Measurements from ENCODE around the gene SSMEM1. TPM values are rescaled to one million over a fixed set of nuclear protein-coding genes. Genes with fewer than 3 reads are reported as not detected.
"Not testable (repeated sequence)": the region's sequence is repeated elsewhere in the genome, so short reads cannot be mapped to it uniquely, and the experiment has no call there.

Gene SSMEM1
- total RNA-seq, 6 donors from 2014 or later = not detected

DNA sequence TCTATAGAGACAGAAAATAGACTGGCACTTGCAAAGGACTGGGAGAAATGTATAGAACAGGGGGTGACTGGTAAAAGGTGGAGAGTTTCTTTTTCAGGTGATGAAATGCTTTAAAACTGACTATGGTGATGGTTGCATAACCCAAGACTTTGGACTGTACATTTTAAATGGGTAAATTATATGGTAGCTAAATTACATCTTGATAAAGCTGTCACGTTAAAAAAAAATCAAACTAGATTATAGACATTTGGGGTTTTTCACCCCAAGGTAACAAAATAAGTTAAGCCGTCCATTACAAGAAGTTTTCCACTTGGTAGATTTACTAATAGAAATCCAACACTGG is 26.4 kb upstream of the SSMEM1 start:
- no peak for DNase-seq
- ATAC-seq (ENCODE audit: low FRiP score in 2 of 2) = no peak
- Histone ChIP-seq H3K27ac (no peak overlapping the region), H3K4me3 (no peak overlapping the region), H3K27me3 (no peaks in the 10 kb centered on the region), H3K9me3 (no peaks in the 10 kb centered on the region), H3K4me1 (no peaks in the 10 kb centered on the region), H3K36me3 (peaks cover 5 to 65% (median 17%) of the 10 kb centered on the region in 4 donors)
- TF ChIP-seq EP300 (IDR thresholded peaks at IDR 0.05) (no peak), POLR2A (IDR thresholded peaks at IDR 0.05) (no peak), POLR2AphosphoS5 (IDR thresholded peaks at IDR 0.05) (no peak)
- TF ChIP-seq, protein P1, sequence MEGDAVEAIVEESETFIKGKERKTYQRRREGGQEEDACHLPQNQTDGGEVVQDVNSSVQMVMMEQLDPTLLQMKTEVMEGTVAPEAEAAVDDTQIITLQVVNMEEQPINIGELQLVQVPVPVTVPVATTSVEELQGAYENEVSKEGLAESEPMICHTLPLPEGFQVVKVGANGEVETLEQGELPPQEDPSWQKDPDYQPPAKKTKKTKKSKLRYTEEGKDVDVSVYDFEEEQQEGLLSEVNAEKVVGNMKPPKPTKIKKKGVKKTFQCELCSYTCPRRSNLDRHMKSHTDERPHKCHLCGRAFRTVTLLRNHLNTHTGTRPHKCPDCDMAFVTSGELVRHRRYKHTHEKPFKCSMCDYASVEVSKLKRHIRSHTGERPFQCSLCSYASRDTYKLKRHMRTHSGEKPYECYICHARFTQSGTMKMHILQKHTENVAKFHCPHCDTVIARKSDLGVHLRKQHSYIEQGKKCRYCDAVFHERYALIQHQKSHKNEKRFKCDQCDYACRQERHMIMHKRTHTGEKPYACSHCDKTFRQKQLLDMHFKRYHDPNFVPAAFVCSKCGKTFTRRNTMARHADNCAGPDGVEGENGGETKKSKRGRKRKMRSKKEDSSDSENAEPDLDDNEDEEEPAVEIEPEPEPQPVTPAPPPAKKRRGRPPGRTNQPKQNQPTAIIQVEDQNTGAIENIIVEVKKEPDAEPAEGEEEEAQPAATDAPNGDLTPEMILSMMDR (IDR thresholded peaks at IDR 0.05) = no peak
- WGBS, 2 donors = 92 to 97% methylated on average over 2 of the region's 2 CpGs

DNA sequence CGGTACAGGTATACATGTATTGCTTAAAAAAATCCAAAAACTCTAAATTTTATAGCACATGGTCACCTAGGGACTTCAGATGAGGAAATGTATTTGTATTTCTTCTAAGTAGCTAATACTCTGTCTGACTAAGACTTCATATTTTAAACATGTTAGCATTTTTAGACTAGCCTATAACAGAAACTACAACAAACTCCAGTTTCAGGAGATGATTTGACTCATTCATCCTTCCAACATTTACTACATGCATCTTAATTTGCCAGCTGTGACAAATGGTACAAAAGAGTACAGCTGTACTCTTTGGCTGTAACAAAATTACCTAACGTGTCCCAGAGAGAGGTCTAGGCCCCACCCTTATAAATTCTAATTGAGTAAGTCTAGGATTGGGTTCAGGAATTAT is 24.7 kb upstream of the SSMEM1 start:
- TF ChIP-seq POLR2A (IDR thresholded peaks at IDR 0.05) (no peak), EP300 (IDR thresholded peaks at IDR 0.05) (no peak), POLR2AphosphoS5 (IDR thresholded peaks at IDR 0.05) (no peak)
- TF ChIP-seq, protein P1 (IDR thresholded peaks at IDR 0.05) = no peak
- DNase-seq (no peak), ATAC-seq (ENCODE audit: low FRiP score in 2 of 2) (no peak)
- Histone ChIP-seq H3K27ac (no peak overlapping the region), H3K4me3 (no peak overlapping the region), H3K36me3 (peaks cover 3 to 61% (median 17%) of the 10 kb centered on the region in 4 donors), H3K4me1 (no peaks in the 10 kb centered on the region), H3K27me3 (no peaks in the 10 kb centered on the region), H3K9me3 (no peaks in the 10 kb centered on the region)
- 73 to 88% methylated on average over 2 of the region's 2 CpGs for WGBS, 2 donors

DNA sequence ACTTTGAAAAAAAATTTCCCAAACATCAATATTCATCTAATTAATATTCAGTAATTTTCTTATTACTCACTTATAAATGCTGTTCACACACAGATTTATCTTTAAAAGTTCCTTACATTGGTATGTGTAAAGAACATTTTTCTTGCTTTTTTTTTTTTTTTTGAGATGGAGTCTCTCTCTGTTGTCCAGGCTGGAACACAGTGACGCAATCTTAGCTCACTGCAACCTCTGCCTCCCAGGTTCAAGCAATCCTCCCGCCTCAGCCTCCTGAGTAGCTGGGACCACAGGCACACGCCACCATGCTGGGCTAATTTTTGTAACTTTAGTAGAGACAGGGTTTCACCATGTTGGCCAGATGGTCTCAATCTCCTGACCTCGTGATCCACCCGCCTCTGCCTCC is 23.3 kb upstream of the SSMEM1 start:
- peaks cover 3 to 62% (median 17%) of the 10 kb centered on the region in 4 donors for H3K36me3 ChIP-seq
- ATAC-seq (ENCODE audit: low FRiP score in 2 of 2); DNase-seq; H3K4me3 ChIP-seq; H3K27ac ChIP-seq; H3K27me3 ChIP-seq; H3K9me3 ChIP-seq; H3K4me1 ChIP-seq: not testable (repeated sequence)
- 88 to 98% methylated on average over 5 of the region's 5 CpGs for WGBS, 2 donors

DNA sequence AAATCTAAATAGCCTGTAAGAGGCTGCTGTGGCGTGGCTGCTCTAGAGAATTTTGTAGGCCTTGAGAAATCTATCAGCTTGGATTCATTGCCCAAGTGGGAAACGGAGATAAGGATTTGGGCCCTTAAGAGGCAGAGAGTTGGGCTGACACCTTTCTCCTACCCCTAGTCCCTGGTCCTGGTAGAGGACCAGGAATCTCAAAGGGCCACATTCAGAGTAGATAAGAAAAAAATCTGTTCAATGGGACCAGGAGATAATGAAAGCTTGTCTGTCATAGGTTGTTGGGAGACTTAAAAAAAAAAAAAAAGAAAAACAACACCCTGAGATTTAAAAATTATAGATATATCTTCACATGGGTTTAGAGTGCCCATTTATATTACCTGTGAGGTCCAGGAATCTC is 20.3 kb upstream of the SSMEM1 start:
- DNase-seq = no peak
- ATAC-seq (ENCODE audit: low FRiP score in 2 of 2) = no peak
- TF ChIP-seq EP300 (IDR thresholded peaks at IDR 0.05) (no peak), POLR2AphosphoS5 (IDR thresholded peaks at IDR 0.05) (no peak), POLR2A (IDR thresholded peaks at IDR 0.05) (no peak)
- TF ChIP-seq, protein P1 (IDR thresholded peaks at IDR 0.05) = no peak
- no peak overlapping the region for H3K27ac ChIP-seq
- 98% methylated on average over 2 of the region's 2 CpGs for WGBS, 2 donors
- H3K9me3 ChIP-seq = no peaks in the 10 kb centered on the region
- no peaks in the 10 kb centered on the region for H3K27me3 ChIP-seq
- H3K4me3 ChIP-seq = no peak overlapping the region
- peaks cover 0 to 65% (median 12%) of the 10 kb centered on the region in 4 donors for H3K36me3 ChIP-seq
- H3K4me1 ChIP-seq = no peaks in the 10 kb centered on the region

DNA sequence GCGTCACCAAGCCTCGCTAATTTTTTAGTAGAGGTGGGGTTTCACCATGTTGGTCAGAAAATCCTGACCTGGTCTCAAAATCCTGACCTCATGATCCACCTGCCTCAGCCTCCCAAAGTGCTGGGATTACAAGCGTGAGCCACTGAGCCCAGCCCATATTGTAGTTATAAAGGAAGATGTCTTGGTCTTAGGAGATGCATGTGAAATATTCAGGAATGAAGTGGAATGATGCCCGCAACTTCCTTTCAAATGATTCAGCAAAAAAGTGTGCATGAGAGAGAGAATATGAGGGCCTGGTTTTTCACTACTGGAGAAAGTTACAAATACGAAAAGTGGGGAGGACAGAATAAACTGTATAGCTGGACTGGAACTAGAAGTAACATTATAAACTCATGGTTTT is 18.3 kb upstream of the SSMEM1 start:
- 89 to 94% methylated on average over 5 of the region's 5 CpGs for WGBS, 2 donors
- no peak for ATAC-seq (ENCODE audit: low FRiP score in 2 of 2)
- H3K4me1 ChIP-seq = no peaks in the 10 kb centered on the region
- no peak overlapping the region for H3K4me3 ChIP-seq
- no peaks in the 10 kb centered on the region for H3K9me3 ChIP-seq
- no peak for TF ChIP-seq POLR2AphosphoS5 (IDR thresholded peaks at IDR 0.05)
- no peak for TF ChIP-seq POLR2A (IDR thresholded peaks at IDR 0.05)
- TF ChIP-seq EP300 (IDR thresholded peaks at IDR 0.05) = no peak
- TF ChIP-seq, protein P1 (IDR thresholded peaks at IDR 0.05) = no peak
- H3K36me3 ChIP-seq = peaks cover 3 to 64% (median 6%) of the 10 kb centered on the region in 4 donors
- H3K27me3 ChIP-seq = no peaks in the 10 kb centered on the region
- H3K27ac ChIP-seq = no peak overlapping the region
- DNase-seq = no peak
